Measurements from ENCODE around the gene ASCL3.

Gene ASCL3

DNA sequence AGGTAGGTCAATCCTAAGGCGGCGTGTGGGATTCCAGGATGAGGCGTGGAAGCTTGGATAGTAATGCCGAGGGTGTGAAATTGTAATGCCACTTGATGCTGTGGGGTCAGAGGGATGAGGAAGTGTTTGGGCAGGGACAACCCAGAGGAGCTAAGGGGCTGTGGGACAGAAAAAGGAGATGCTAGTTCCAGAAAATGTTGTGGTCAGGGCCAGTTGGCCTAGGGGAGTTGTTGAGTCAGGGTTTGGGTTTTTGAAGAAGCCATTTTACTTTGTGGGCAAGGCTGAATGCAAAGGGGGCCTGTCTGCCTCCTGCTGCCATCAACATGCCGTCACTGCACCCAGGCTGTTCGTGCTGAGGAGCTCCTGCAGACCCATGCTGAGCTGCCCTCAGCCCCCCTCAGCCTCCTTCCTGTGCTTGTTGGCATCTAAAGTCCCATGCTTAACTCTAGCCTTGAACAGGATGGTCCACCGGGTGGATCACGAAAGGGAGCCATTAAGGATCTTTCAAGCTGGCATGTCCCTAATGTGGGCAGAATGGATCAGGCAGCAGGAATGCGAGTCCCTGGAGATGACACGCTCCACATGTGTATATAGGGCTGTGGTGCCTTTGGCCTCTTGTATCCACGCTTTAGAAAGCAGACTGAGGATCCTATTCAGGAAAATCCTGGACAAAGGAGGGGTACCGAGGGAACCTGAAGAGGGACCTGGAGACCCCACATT is 12.2 kb downstream of the ASCL3 start:
- Histone ChIP-seq H3K36me3 (ENCODE audit: control insufficient read depth, insufficient read depth, low read length) (no peaks in the 10 kb centered on the region), H3K9me3 (ENCODE audit: control insufficient read depth, insufficient read depth, low read length) (no peaks in the 10 kb centered on the region), H3K27ac (ENCODE audit: low read length) (no peak overlapping the region), H3K4me3 (ENCODE audit: low read length) (no peak overlapping the region), H3K27me3 (ENCODE audit: control insufficient read depth, insufficient read depth, low read length) (no peaks in the 10 kb centered on the region), H3K4me1 (ENCODE audit: control insufficient read depth, insufficient read depth, low read length) (peaks cover 2% of the 10 kb centered on the region; the same call in 1 of the 2 replicates)
- no CpG with 5 or more reads among the region's 12 CpGs for WGBS (ENCODE audit: insufficient coverage, insufficient read length)
- DNase-seq (ENCODE audit: low read depth, low spot score): no peak

DNA sequence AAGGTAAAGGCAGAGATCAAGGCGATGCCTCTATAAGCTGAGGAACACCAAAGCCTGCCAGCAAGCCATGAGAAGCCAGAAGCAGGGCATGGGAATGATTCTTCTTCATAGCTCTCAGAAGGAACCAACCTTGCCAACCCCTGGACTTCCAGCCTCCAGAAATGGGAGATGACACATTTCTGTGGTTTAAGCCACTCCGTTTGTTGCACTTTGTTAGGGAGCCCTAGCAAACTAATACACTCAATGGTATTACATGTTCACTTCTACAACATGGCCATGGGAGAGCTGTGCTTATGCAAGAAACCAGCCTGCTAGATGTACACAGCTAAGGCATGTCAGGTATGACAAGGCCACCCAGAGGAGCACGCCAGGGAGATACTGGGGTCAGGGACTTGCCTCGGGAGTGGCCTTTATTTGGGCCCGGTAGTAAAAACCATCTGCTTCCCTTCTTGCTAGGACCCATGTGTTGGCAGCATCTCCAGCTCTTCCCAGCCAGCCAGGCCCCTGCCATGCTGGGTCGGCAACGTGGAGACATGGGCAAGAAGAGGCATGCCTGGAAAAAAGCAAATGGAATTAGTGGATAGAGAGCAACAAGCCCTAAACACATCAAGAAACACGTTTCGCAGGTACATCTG is 13.7 kb downstream of the ASCL3 start:
- H3K27ac ChIP-seq (ENCODE audit: low read length): no peak overlapping the region
- DNase-seq (ENCODE audit: low read depth, low spot score): no peak
- no peaks in the 10 kb centered on the region for H3K9me3 ChIP-seq (ENCODE audit: control insufficient read depth, insufficient read depth, low read length)
- WGBS (ENCODE audit: insufficient coverage, insufficient read length): no CpG with 5 or more reads among the region's 9 CpGs
- H3K4me1 ChIP-seq (ENCODE audit: control insufficient read depth, insufficient read depth, low read length): peaks cover 2% of the 10 kb centered on the region; the same call in 1 of the 2 replicates
- no peaks in the 10 kb centered on the region for H3K27me3 ChIP-seq (ENCODE audit: control insufficient read depth, insufficient read depth, low read length)
- H3K4me3 ChIP-seq (ENCODE audit: low read length): no peak overlapping the region
- no peaks in the 10 kb centered on the region for H3K36me3 ChIP-seq (ENCODE audit: control insufficient read depth, insufficient read depth, low read length)

DNA sequence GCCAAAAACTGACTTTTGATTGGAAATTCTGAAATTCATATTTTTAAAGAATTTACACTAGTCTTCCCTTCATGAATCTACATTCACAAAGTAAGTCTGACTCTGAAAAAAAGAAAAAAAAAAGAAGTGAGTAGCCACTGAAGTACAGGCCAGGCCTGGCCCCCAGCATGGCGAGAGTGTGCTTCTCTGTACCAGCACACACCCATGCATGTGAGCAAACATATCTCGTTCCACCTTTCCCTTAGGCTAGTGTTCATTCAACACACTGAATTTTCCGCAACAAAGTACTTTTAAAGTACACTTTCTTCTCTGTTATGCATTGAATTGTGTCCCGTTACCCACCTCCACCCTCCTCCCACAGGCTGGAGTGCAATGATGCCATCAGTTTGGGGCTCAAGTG is 14.6 kb downstream of the ASCL3 start:
- no peak for DNase-seq (ENCODE audit: low read depth, low spot score)
- no peaks in the 10 kb centered on the region for H3K27me3 ChIP-seq (ENCODE audit: control insufficient read depth, insufficient read depth, low read length)
- no peak overlapping the region for H3K27ac ChIP-seq (ENCODE audit: low read length)
- no peak overlapping the region for H3K4me3 ChIP-seq (ENCODE audit: low read length)
- peaks cover 2% of the 10 kb centered on the region; the same call in 1 of the 2 replicates for H3K4me1 ChIP-seq (ENCODE audit: control insufficient read depth, insufficient read depth, low read length)
- WGBS (ENCODE audit: insufficient coverage, insufficient read length): no CpG with 5 or more reads among the region's 4 CpGs
- no peaks in the 10 kb centered on the region for H3K9me3 ChIP-seq (ENCODE audit: control insufficient read depth, insufficient read depth, low read length)
- no peaks in the 10 kb centered on the region for H3K36me3 ChIP-seq (ENCODE audit: control insufficient read depth, insufficient read depth, low read length)

- Histone ChIP-seq H3K4me3 (ENCODE audit: low read length) (no peak overlapping the region), H3K4me1 (ENCODE audit: control insufficient read depth, insufficient read depth, low read length) (no peaks in the 10 kb centered on the region), H3K27me3 (ENCODE audit: control insufficient read depth, insufficient read depth, low read length) (no peaks in the 10 kb centered on the region), H3K27ac (ENCODE audit: low read length) (no peak overlapping the region), H3K9me3 (ENCODE audit: control insufficient read depth, insufficient read depth, low read length) (no peaks in the 10 kb centered on the region), H3K36me3 (ENCODE audit: control insufficient read depth, insufficient read depth, low read length) (no peaks in the 10 kb centered on the region)
- no peak for DNase-seq (ENCODE audit: low read depth, low spot score)
- WGBS (ENCODE audit: insufficient coverage, insufficient read length): no CpG with 5 or more reads among the region's 5 CpGs
Measured at GRCh38 chr11:8927233-8927632, 15.6 kb downstream of the ASCL3 start.

DNA sequence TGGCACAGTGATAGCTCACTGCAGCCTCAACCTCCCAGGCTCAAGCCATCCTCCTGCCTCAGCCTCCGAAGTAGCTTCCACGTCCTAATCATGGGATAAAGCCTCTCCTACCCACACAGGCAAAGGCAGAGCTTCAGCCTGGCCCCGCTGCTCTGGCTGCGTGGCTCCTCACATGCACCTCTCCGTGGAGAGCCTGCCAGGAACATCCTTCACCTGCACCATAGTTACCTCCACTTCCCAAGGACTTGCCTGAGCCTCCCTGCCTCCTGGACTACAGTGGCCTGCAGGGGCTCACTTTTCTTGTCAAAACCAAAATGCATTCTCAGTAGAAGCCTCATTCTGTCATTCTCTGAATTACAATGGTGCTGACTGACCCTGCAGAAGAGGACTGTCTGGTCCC is 16.6 kb downstream of the ASCL3 start:
- H3K27ac ChIP-seq (ENCODE audit: low read length): no peak overlapping the region
- H3K36me3 ChIP-seq (ENCODE audit: control insufficient read depth, insufficient read depth, low read length): no peaks in the 10 kb centered on the region
- H3K9me3 ChIP-seq (ENCODE audit: control insufficient read depth, insufficient read depth, low read length): no peaks in the 10 kb centered on the region
- H3K4me1 ChIP-seq (ENCODE audit: control insufficient read depth, insufficient read depth, low read length): no peaks in the 10 kb centered on the region
- no peaks in the 10 kb centered on the region for H3K27me3 ChIP-seq (ENCODE audit: control insufficient read depth, insufficient read depth, low read length)
- no CpG with 5 or more reads among the region's 5 CpGs for WGBS (ENCODE audit: insufficient coverage, insufficient read length)
- H3K4me3 ChIP-seq (ENCODE audit: low read length): no peak overlapping the region
- DNase-seq (ENCODE audit: low read depth, low spot score): no peak

DNA sequence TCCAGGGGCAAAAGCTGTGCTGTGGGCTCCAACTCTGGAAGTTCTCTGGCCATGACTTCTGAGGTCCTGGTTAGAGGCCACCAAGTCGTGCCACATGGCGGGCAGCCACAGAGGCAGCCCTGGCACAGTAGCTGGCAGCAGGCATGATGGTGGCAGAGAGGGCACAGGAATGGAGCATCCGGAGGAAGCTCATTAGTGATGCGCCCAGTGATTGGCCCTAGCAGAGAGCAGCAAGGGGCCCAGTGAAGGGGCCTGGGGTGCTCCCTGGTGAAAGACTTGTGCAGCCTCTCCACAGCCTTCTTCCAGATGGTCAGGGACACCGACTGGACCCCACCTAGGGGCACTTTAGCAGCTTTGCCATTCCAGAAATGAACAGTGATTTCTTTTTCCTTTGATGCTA is 17.1 kb downstream of the ASCL3 start:
- no peaks in the 10 kb centered on the region for H3K4me1 ChIP-seq (ENCODE audit: control insufficient read depth, insufficient read depth, low read length)
- no CpG with 5 or more reads among the region's 5 CpGs for WGBS (ENCODE audit: insufficient coverage, insufficient read length)
- H3K27ac ChIP-seq (ENCODE audit: low read length): no peak overlapping the region
- H3K4me3 ChIP-seq (ENCODE audit: low read length): no peak overlapping the region
- no peak for DNase-seq (ENCODE audit: low read depth, low spot score)
- no peaks in the 10 kb centered on the region for H3K9me3 ChIP-seq (ENCODE audit: control insufficient read depth, insufficient read depth, low read length)
- no peaks in the 10 kb centered on the region for H3K27me3 ChIP-seq (ENCODE audit: control insufficient read depth, insufficient read depth, low read length)
- H3K36me3 ChIP-seq (ENCODE audit: control insufficient read depth, insufficient read depth, low read length): no peaks in the 10 kb centered on the region

GRCh38 chr11:8922691-8923090 is 20.1 kb downstream of the ASCL3 start:
- Histone ChIP-seq H3K27ac (ENCODE audit: low read length) (no peak overlapping the region), H3K27me3 (ENCODE audit: control insufficient read depth, insufficient read depth, low read length) (no peaks in the 10 kb centered on the region), H3K4me3 (ENCODE audit: low read length) (no peak overlapping the region), H3K36me3 (ENCODE audit: control insufficient read depth, insufficient read depth, low read length) (no peaks in the 10 kb centered on the region), H3K4me1 (ENCODE audit: control insufficient read depth, insufficient read depth, low read length) (no peaks in the 10 kb centered on the region), H3K9me3 (ENCODE audit: control insufficient read depth, insufficient read depth, low read length) (no peaks in the 10 kb centered on the region)
- no CpG with 5 or more reads among the region's 5 CpGs for WGBS (ENCODE audit: insufficient coverage, insufficient read length)
- no peak for DNase-seq (ENCODE audit: low read depth, low spot score)

GRCh38 chr11:8917157-8917825 is 25.5 kb downstream of the ASCL3 start:
- no CpG with 5 or more reads among the region's 5 CpGs for WGBS (ENCODE audit: insufficient coverage, insufficient read length)
- Histone ChIP-seq H3K4me1 (ENCODE audit: control insufficient read depth, insufficient read depth, low read length) (no peaks in the 10 kb centered on the region; the same call in 1 of the 2 replicates), H3K4me3 (ENCODE audit: low read length) (no peak overlapping the region), H3K9me3 (ENCODE audit: control insufficient read depth, insufficient read depth, low read length) (no peaks in the 10 kb centered on the region), H3K36me3 (ENCODE audit: control insufficient read depth, insufficient read depth, low read length) (0 out of 2 replicates have a peak, but pooled peaks cover 3% of the 10 kb centered on the region), H3K27ac (ENCODE audit: low read length) (no peak overlapping the region), H3K27me3 (ENCODE audit: control insufficient read depth, insufficient read depth, low read length) (no peaks in the 10 kb centered on the region)
- DNase-seq (ENCODE audit: low read depth, low spot score): no peak

- no peaks in the 10 kb centered on the region; the same call in 1 of the 2 replicates for H3K4me1 ChIP-seq (ENCODE audit: control insufficient read depth, insufficient read depth, low read length)
- WGBS (ENCODE audit: insufficient coverage, insufficient read length): no CpG with 5 or more reads among the region's 4 CpGs
- no peaks in the 10 kb centered on the region for H3K27me3 ChIP-seq (ENCODE audit: control insufficient read depth, insufficient read depth, low read length)
- DNase-seq (ENCODE audit: low read depth, low spot score): no peak
- no peak overlapping the region for H3K27ac ChIP-seq (ENCODE audit: low read length)
- H3K4me3 ChIP-seq (ENCODE audit: low read length): no peak overlapping the region
- H3K36me3 ChIP-seq (ENCODE audit: control insufficient read depth, insufficient read depth, low read length): 0 out of 2 replicates have a peak, but pooled peaks cover 3% of the 10 kb centered on the region
- no peaks in the 10 kb centered on the region for H3K9me3 ChIP-seq (ENCODE audit: control insufficient read depth, insufficient read depth, low read length)
Measured at GRCh38 chr11:8914661-8915018, 28.2 kb downstream of the ASCL3 start.

- no peak overlapping the region for H3K4me3 ChIP-seq (ENCODE audit: low read length)
- no peak overlapping the region for H3K27ac ChIP-seq (ENCODE audit: low read length)
- no CpG with 5 or more reads among the region's 9 CpGs for WGBS (ENCODE audit: insufficient coverage, insufficient read length)
Measured at GRCh38 chr11:8913961-8914660, 28.7 kb downstream of the ASCL3 start.

More at GRCh38 chr11:8913961-8914660, 28.7 kb downstream of the ASCL3 start:
- DNase-seq (ENCODE audit: low read depth, low spot score): no peak
- H3K9me3 ChIP-seq (ENCODE audit: control insufficient read depth, insufficient read depth, low read length): no peaks in the 10 kb centered on the region
- no peaks in the 10 kb centered on the region for H3K27me3 ChIP-seq (ENCODE audit: control insufficient read depth, insufficient read depth, low read length)
- H3K4me1 ChIP-seq (ENCODE audit: control insufficient read depth, insufficient read depth, low read length): no peaks in the 10 kb centered on the region; the same call in 1 of the 2 replicates
- 0 out of 2 replicates have a peak, but pooled peaks cover 3% of the 10 kb centered on the region for H3K36me3 ChIP-seq (ENCODE audit: control insufficient read depth, insufficient read depth, low read length)

Data from iPS DF 6.9 (cell line).